ENCODE measurements around the gene CTIF. TPM values are rescaled to one million over a fixed set of nuclear protein-coding genes. Genes with fewer than 3 reads are reported as not detected.
A peak's percentile ranks its signal among the peaks of the same experiment; 100 is the strongest.

Gene CTIF
- total RNA-seq, 2 experiments from 2014 or later: 3.2 to 3.5 TPM

DNA sequence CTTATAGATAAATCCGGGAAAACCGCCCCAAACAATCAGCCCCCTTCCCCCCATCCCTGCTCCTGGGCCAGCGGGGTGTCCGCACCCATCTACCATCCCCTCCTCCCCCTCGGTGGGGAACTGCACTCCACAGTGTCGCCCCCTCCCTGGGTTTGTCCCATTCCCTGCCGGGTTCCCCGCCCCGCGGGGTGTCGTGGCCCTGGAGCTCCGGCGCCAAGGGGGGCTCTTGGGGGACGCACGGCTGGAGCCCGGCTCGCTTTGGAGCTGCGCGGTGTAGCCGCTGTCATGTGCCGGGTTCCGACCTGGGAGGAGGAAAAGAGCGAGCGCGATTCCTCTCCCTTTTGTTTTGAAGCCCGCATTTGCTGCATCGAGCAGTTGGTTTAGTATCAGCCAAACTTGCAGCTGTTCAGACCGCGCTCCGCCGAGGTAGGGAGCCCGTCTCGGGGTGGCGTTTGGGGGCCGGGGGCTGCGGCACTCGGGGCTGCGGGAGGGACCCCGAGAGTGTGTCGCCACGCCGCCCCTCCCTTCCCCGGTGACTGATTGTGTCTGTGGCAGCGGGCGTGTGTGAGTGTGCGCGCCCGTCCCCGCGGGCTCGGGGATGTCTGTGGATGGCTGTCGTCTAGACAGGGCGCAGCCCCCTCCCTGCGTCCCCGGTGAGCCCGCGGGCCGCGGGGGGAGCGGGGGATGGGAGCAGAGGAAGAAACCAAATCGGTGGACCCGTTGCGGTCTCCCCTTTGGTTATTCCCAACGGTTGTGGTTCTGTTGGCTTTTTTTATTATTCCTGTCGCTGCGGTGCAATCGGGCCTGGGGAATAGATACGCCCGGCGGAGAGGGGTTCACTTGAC, 797 bp downstream of the CTIF start:
- intact Hi-C loops (cut with micrococcal nuclease): no loop called here

DNA sequence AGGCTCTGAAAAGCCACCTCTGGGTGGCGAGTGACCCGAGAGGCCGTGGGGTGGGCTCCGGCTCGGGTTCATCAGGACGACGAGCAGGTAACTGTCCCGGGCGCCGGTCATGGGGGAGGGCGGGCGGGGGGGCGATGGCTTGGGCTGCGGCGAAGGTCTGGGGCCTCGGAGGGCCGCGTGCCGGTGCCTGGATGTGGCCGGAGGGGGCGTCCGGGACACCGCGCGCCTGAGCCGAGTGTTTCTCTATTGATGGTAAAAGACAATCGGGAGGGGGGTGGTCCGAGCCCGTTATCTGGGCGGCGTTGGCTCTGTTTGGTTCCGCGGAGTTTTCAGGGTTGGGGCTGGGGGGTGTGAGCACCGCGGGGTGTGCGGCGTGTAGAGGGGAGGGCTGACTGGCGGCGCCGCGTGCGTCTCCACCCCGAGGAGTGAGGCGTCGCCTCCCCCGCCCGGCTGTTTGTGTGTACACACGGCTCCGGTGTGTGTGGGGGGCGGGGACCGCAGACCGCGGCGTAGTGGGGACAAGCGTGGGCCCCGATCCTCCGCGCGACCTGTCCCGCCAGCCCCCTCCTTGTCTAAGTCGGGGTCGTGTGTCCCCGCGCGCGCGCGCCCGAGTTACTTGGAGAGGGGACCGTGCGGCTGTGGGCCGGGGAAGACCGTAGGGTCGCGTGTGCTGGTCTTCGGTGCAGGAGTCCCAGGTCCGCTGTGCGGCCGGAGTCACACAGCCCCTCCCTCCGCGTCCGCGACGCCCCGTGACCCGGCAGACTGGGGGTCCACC, 1.6 kb downstream of the CTIF start:
- CTCF ChIA-PET: no interaction called here
- Mint-ChIP-seq H3K4me3 (peak overlapping the region; percentile 78), H3K4me1 (ENCODE audit: low read depth) (peaks cover 18% of the 10 kb centered on the region), H3K27ac (no peak overlapping the region), H3K36me3 (ENCODE audit: low read depth) (no peaks in the 10 kb centered on the region), H3K27me3 (peaks cover 24% of the 10 kb centered on the region), H3K9me3 (no peaks in the 10 kb centered on the region)
- POLR2A ChIA-PET: no interaction called here
- TF ChIP-seq, protein P1, sequence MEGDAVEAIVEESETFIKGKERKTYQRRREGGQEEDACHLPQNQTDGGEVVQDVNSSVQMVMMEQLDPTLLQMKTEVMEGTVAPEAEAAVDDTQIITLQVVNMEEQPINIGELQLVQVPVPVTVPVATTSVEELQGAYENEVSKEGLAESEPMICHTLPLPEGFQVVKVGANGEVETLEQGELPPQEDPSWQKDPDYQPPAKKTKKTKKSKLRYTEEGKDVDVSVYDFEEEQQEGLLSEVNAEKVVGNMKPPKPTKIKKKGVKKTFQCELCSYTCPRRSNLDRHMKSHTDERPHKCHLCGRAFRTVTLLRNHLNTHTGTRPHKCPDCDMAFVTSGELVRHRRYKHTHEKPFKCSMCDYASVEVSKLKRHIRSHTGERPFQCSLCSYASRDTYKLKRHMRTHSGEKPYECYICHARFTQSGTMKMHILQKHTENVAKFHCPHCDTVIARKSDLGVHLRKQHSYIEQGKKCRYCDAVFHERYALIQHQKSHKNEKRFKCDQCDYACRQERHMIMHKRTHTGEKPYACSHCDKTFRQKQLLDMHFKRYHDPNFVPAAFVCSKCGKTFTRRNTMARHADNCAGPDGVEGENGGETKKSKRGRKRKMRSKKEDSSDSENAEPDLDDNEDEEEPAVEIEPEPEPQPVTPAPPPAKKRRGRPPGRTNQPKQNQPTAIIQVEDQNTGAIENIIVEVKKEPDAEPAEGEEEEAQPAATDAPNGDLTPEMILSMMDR (IDR thresholded peaks at IDR 0.05): no peak
- intact Hi-C loops (cut with micrococcal nuclease): no loop called here
- ATAC-seq (peak; percentile 25), DNase-seq (peak; percentile 56)

More for the DNA sequence above, 797 bp downstream of the CTIF start:
- Mint-ChIP-seq H3K4me3 (peak overlapping the region; percentile 78), H3K27me3 (peaks cover 24% of the 10 kb centered on the region), H3K4me1 (ENCODE audit: low read depth) (peaks cover 18% of the 10 kb centered on the region), H3K36me3 (ENCODE audit: low read depth) (no peaks in the 10 kb centered on the region), H3K27ac (no peak overlapping the region), H3K9me3 (no peaks in the 10 kb centered on the region)
- DNase-seq: peak; percentile 42
- CTCF ChIA-PET: no interaction called here
- ATAC-seq: peak; percentile 12
- POLR2A ChIA-PET: no interaction called here
- TF ChIP-seq, protein P1 (IDR thresholded peaks at IDR 0.05): no peak

DNA sequence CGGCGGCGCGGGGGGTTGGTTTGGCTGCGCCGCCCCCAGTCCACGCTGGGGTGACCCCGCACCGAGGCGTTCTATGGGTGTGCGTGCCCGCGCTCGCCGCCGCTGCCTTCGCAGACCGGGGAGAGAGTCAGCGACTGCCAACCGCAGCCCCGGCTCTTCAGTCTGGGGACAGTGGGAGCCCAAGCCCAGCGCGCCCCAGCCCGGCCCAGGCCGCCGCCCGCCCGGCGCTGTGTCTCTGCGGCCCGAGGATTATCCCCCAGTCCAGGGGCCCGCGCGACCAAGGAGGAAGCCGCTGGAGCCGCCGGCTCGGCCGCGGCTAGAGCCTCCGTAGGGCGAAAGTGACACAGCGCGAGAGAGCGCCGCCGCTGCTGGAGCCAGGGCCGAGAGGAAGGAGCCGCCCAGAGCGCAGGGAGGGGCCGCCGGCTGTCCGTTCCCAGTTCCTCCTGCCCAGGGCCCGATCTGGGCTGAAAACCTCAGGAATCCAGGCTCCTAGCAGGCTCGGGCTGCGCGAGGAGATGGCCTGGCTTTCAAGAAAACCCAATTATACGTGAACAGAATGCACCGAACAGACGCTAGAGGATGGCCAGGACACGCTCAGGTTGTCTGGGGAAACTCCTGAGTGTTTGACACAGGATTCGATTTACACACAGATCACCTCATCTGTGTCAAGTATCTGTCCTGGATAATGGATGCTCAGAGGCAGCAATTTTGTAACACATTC, 2.4 kb downstream of the CTIF start:
- no peak overlapping the region for H3K27ac Mint-ChIP-seq

DNA sequence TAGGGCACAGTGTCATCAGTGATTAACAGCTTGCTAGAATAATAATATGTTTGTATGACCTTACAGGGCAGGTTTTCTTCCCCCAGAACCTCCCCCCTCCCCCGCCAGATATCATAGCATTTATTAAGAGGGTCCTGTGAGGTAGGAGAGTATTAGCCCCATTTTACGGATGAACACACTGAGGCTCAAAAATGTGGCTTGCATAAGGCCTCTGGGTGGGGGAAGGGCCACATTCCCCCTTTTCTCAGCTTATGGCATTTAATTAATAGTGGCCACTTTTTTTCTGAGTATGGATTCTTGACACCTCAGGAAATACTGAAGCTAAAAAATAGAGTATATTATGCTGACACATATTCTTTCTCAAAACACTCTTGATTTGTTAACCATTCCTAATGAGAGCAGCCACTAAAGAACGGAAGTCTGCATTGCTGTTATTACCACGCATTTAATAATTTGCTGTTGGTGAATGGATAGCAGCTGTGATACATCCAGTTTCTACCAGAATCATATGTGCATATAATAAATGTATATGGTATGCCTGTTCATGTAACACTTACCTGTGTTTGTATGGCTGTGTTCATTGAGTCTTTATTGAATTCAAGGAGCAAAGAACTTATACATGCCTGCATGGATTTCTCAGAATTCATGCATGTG, 3.0 kb downstream of the CTIF start:
- POLR2A ChIA-PET: no interaction called here
- peak overlapping the region; percentile 25 for H3K4me3 Mint-ChIP-seq
- TF ChIP-seq, protein P1 (IDR thresholded peaks at IDR 0.05): no peak
- no peak for DNase-seq
- CTCF ChIA-PET: no interaction called here
- H3K27me3 Mint-ChIP-seq: peaks cover 31% of the 10 kb centered on the region
- no peak overlapping the region for H3K27ac Mint-ChIP-seq
- no peaks in the 10 kb centered on the region for H3K36me3 Mint-ChIP-seq (ENCODE audit: low read depth)
- ATAC-seq: no peak
- peaks cover 18% of the 10 kb centered on the region for H3K4me1 Mint-ChIP-seq (ENCODE audit: low read depth)
- no peaks in the 10 kb centered on the region for H3K9me3 Mint-ChIP-seq
- intact Hi-C loops (cut with micrococcal nuclease): no loop called here

More for the DNA sequence above, 2.4 kb downstream of the CTIF start:
- ATAC-seq (peak; percentile 8), DNase-seq (peak; percentile 20)
- Mint-ChIP-seq H3K9me3 (no peaks in the 10 kb centered on the region), H3K36me3 (ENCODE audit: low read depth) (no peaks in the 10 kb centered on the region), H3K27me3 (peaks cover 30% of the 10 kb centered on the region), H3K4me1 (ENCODE audit: low read depth) (peaks cover 18% of the 10 kb centered on the region), H3K4me3 (peak overlapping the region; percentile 78)
- CTCF ChIA-PET: no interaction called here
- POLR2A ChIA-PET: no interaction called here
- TF ChIP-seq, protein P1 (IDR thresholded peaks at IDR 0.05): no peak
- intact Hi-C loops (cut with micrococcal nuclease): no loop called here
